WTC11 (cell line): ENCODE measurements around the gene CIT. TPM values are rescaled to one million over a fixed set of nuclear protein-coding genes. Genes with fewer than 3 reads are reported as not detected.

Experiments
- ATAC-seq: fragments of 200-7000 bp; cut with Tn5 transposase; 2 replicates; pipeline ENCODE4 v1.10.0; 2021; ENCODE audit warnings: mild to moderate bottlenecking, moderate library complexity
- CTCF ChIA-PET: fragments of 300-600 bp; sonication (Branson Sonifier 250); formaldehyde crosslinking; loops from one replicate; lab custom pipeline; 2021; ENCODE audit warnings: antibody characterized with exemption; lab: Charles Lee
- POLR2A ChIA-PET: fragments of 350-600 bp; sonication (Branson Sonifier 250); formaldehyde crosslinking; loops from one replicate; lab custom pipeline; 2021; ENCODE audit warnings: antibody characterized with exemption; lab: Charles Lee
- DNase-seq: peaks from one replicate; pipeline ENCODE4 v3.0.0; 2021; ENCODE audit warnings: low spot score
- H3K27ac Mint-ChIP-seq: 2 replicates; pipeline ENCODE4 v1.8.0; 2021; ENCODE audit warnings: mixed read lengths
- H3K27me3 Mint-ChIP-seq: 2 replicates; pipeline ENCODE4 v1.8.0; 2021; ENCODE audit warnings: low read depth, mild to moderate bottlenecking, moderate library complexity, mixed read lengths
- H3K36me3 Mint-ChIP-seq: 2 replicates; pipeline ENCODE4 v1.8.0; 2021; ENCODE audit warnings: mixed read lengths
- H3K4me1 Mint-ChIP-seq: 2 replicates; pipeline ENCODE4 v1.8.0; 2022; ENCODE audit warnings: mixed read lengths
- H3K4me3 Mint-ChIP-seq: 2 replicates; pipeline ENCODE4 v1.8.0; 2021; ENCODE audit warnings: mild to moderate bottlenecking, moderate library complexity, mixed read lengths
- H3K9me3 Mint-ChIP-seq: 2 replicates; pipeline ENCODE4 v1.8.0; 2021; ENCODE audit warnings: mixed read lengths
- ATF1 ChIP-seq: sonication (generic); formaldehyde crosslinking; IDR thresholded peaks from 2 replicates; pipeline ENCODE4 v1.8.1; 2023; ENCODE audit warnings: mild to moderate bottlenecking, moderate library complexity, missing genetic modification reagents
- ATF6 ChIP-seq: sonication (generic); formaldehyde crosslinking; IDR thresholded peaks from 2 replicates; pipeline ENCODE4 v1.8.1; 2023; ENCODE audit warnings: mild to moderate bottlenecking, missing genetic modification reagents
- CDX4 ChIP-seq: fragments of 250-450 bp; sonication (Bioruptor Pico); IDR thresholded peaks from 2 replicates; pipeline ENCODE4 v1.9.0; 2021; ENCODE audit warnings: moderate library complexity, mild to moderate bottlenecking, inconsistent platforms, borderline replicate concordance
- CREB1 ChIP-seq: sonication (generic); formaldehyde crosslinking; IDR thresholded peaks from 2 replicates; pipeline ENCODE4 v1.8.0; 2023; ENCODE audit warnings: mild to moderate bottlenecking, missing genetic modification reagents
- E2F4 ChIP-seq: sonication (generic); formaldehyde crosslinking; IDR thresholded peaks from 2 replicates; pipeline ENCODE4 v1.8.1; 2022; ENCODE audit warnings: low read depth, mild to moderate bottlenecking, moderate library complexity, missing genetic modification reagents, borderline replicate concordance
- E2F5 ChIP-seq: sonication (generic); formaldehyde crosslinking; IDR thresholded peaks from 2 replicates; pipeline ENCODE4 v1.8.1; 2022; ENCODE audit warnings: mild to moderate bottlenecking, moderate library complexity, missing genetic modification reagents
- EMX1 ChIP-seq: fragments of 250-450 bp; sonication (Bioruptor Pico); IDR thresholded peaks from 2 replicates; pipeline ENCODE4 v1.8.0; 2021; ENCODE audit warnings: mild to moderate bottlenecking
- ESRRA ChIP-seq: sonication (generic); formaldehyde crosslinking; IDR thresholded peaks from 2 replicates; pipeline ENCODE4 v1.8.1; 2022; ENCODE audit warnings: mild to moderate bottlenecking, missing genetic modification reagents, borderline replicate concordance
- ETV6 ChIP-seq: sonication (generic); formaldehyde crosslinking; IDR thresholded peaks from 2 replicates; pipeline ENCODE4 v1.8.1; 2022; ENCODE audit warnings: mild to moderate bottlenecking, missing genetic modification reagents
- FOXK1 ChIP-seq: sonication (generic); formaldehyde crosslinking; IDR thresholded peaks from 2 replicates; pipeline ENCODE4 v1.8.0; 2022; ENCODE audit warnings: mild to moderate bottlenecking, moderate library complexity, missing genetic modification reagents
- IRF2 ChIP-seq: sonication (generic); formaldehyde crosslinking; IDR thresholded peaks from 2 replicates; pipeline ENCODE4 v1.8.0; 2022; ENCODE audit warnings: low read depth, missing genetic modification reagents, borderline replicate concordance
- KAT7 ChIP-seq: sonication (generic); formaldehyde crosslinking; IDR thresholded peaks from 2 replicates; pipeline ENCODE4 v1.8.1; 2023; ENCODE audit warnings: missing genetic modification reagents, mild to moderate bottlenecking, borderline replicate concordance
- NR1H2 ChIP-seq: sonication (generic); formaldehyde crosslinking; IDR thresholded peaks from 2 replicates; pipeline ENCODE4 v1.9.0; 2021; ENCODE audit warnings: mild to moderate bottlenecking, moderate library complexity, missing genetic modification reagents
- RORB ChIP-seq: fragments of 250-450 bp; sonication (Bioruptor Pico); IDR thresholded peaks from 2 replicates; pipeline ENCODE4 v1.9.0; 2021; ENCODE audit warnings: mild to moderate bottlenecking
- SMAD3 ChIP-seq: sonication (generic); formaldehyde crosslinking; IDR thresholded peaks from 2 replicates; pipeline ENCODE4 v1.8.0; 2022; ENCODE audit warnings: missing genetic modification reagents, mild to moderate bottlenecking, borderline replicate concordance
- STAT6 ChIP-seq: sonication (generic); formaldehyde crosslinking; conservative IDR thresholded peaks from 2 replicates; pipeline ENCODE4 v1.8.1; 2023; ENCODE audit warnings: mild to moderate bottlenecking, low read depth, missing genetic modification reagents, moderate library complexity
- USF2 ChIP-seq: sonication (generic); formaldehyde crosslinking; IDR thresholded peaks from 2 replicates; pipeline ENCODE4 v1.8.1; 2023; ENCODE audit warnings: mild to moderate bottlenecking, missing genetic modification reagents, moderate library complexity
- ZNF232 ChIP-seq: sonication (generic); formaldehyde crosslinking; IDR thresholded peaks from 2 replicates; pipeline ENCODE4 v1.8.0; 2022; ENCODE audit warnings: mild to moderate bottlenecking, missing genetic modification reagents
- ZNF263 ChIP-seq: sonication (generic); formaldehyde crosslinking; IDR thresholded peaks from 2 replicates; pipeline ENCODE4 v1.8.1; 2022; ENCODE audit warnings: low read depth, mild to moderate bottlenecking, moderate library complexity, missing genetic modification reagents
- ZSCAN18 ChIP-seq: fragments of 250-450 bp; sonication (Bioruptor Pico); IDR thresholded peaks from 2 replicates; pipeline ENCODE4 v2.1.2; 2022; ENCODE audit warnings: mild to moderate bottlenecking, moderate library complexity
- total RNA-seq: library from RNA; stranded (reverse); gene quantifications from 3 replicates; pipeline ENCODE4 v1.2.3, GENCODE V29; 2021

CIT gene
- total RNA-seq, 1 experiment from 2014 or later = 65.4 TPM

- H3K36me3 Mint-ChIP-seq = no peaks in the 10 kb centered on the region
- DNase-seq = no peak
- TF ChIP-seq ATF6 (CRISPR knock-in tag) = no peak
- TF ChIP-seq ATF1 (CRISPR knock-in tag) = no peak
- TF ChIP-seq ZNF232 (CRISPR knock-in tag) = no peak
- TF ChIP-seq ZNF263 (CRISPR knock-in tag) = no peak
- no peak for TF ChIP-seq USF2 (CRISPR knock-in tag)
- TF ChIP-seq E2F4 (CRISPR knock-in tag) = no peak
- TF ChIP-seq CREB1 (CRISPR knock-in tag) = no peak
- TF ChIP-seq, all 79 proteins: peak for 0
- no peaks in the 10 kb centered on the region for H3K9me3 Mint-ChIP-seq
- POLR2A ChIA-PET = no interaction called here
- peaks cover under 1% of the 10 kb centered on the region; the same call in 1 of the 2 replicates for H3K4me1 Mint-ChIP-seq
- H3K4me3 Mint-ChIP-seq = no peak overlapping the region
- no peak for ATAC-seq
- CTCF ChIA-PET = no interaction called here
- no peak overlapping the region for H3K27ac Mint-ChIP-seq
- H3K27me3 Mint-ChIP-seq = no peaks in the 10 kb centered on the region
Observed at GRCh38 chr12:119920064-119920463, 42.9 kb upstream of the CIT start.

GRCh38 chr12:119915894-119916510, 38.9 kb upstream of the CIT start:
- Mint-ChIP-seq H3K9me3 (no peaks in the 10 kb centered on the region), H3K27ac (no peak overlapping the region), H3K27me3 (no peaks in the 10 kb centered on the region), H3K4me3 (no peak overlapping the region), H3K4me1 (peaks cover 7% of the 10 kb centered on the region; the same call in 1 of the 2 replicates), H3K36me3 (no peaks in the 10 kb centered on the region)
- ChIA-PET CTCF (no interaction called here), POLR2A (no interaction called here)
- no peak for TF ChIP-seq SMAD3 (CRISPR knock-in tag)
- TF ChIP-seq STAT6 (CRISPR knock-in tag) = no peak
- no peak for TF ChIP-seq RORB (CRISPR knock-in tag)
- TF ChIP-seq IRF2 = no peak
- DNase-seq (no peak), ATAC-seq (no peak)

GRCh38 chr12:119914666-119915065, 37.5 kb upstream of the CIT start:
- ChIA-PET POLR2A (no interaction called here), CTCF (interaction anchor here (1.1 kb wide), 1 partner anchor 173 kb away, joined by 3 read pairs; no protein-coding TSS in a partner anchor)
- Mint-ChIP-seq H3K4me3 (no peak overlapping the region), H3K27ac (no peak overlapping the region), H3K9me3 (peaks cover 3% of the 10 kb centered on the region), H3K4me1 (peaks cover 7% of the 10 kb centered on the region; the same call in 1 of the 2 replicates), H3K36me3 (no peaks in the 10 kb centered on the region), H3K27me3 (0 out of 2 replicates have a peak, but pooled peaks cover 2% of the 10 kb centered on the region)
- DNase-seq (no peak), ATAC-seq (peak; percentile 52)
- TF ChIP-seq ZSCAN18 (CRISPR knock-in tag) = no peak
- TF ChIP-seq KAT7 (CRISPR knock-in tag) = no peak
- TF ChIP-seq SMAD3 (CRISPR knock-in tag) = no peak
- TF ChIP-seq E2F5 (CRISPR knock-in tag) = no peak
- TF ChIP-seq ETV6 = no peak
- no peak for TF ChIP-seq NR1H2 (CRISPR knock-in tag)
- no peak for TF ChIP-seq ESRRA (CRISPR knock-in tag)
- TF ChIP-seq RORB (CRISPR knock-in tag) = no peak
- no peak for TF ChIP-seq CDX4
- no peak for TF ChIP-seq FOXK1 (CRISPR knock-in tag)
- no peak for TF ChIP-seq EMX1
